ENCODE data around the gene TBX10. TPM values are rescaled to one million over a fixed set of nuclear protein-coding genes. Genes with fewer than 3 reads are reported as not detected.

The TBX10 gene
- total and polyA plus RNA-seq, 2 of the 8 experiments (the other 6 are each of a cell fraction or from before 2014, with no cell fraction given), result 0.09 TPM; not detected in 1

- TF ChIP-seq KDM1A (IDR thresholded peaks at IDR 0.05; ENCODE audit: borderline replicate concordance, low read length) (no peak), SIN3A (conservative IDR thresholded peaks at IDR 0.05 in 1 of 2, IDR thresholded peaks at IDR 0.05 in 1 of 2; ENCODE audit: low read depth in 1 of 2, low read length in 2 of 2) (no peak), FOSL1 (IDR thresholded peaks at IDR 0.05; ENCODE audit: insufficient read depth, low read depth, low read length) (no peak), RBBP5 (IDR thresholded peaks at IDR 0.05; ENCODE audit: borderline replicate concordance, low read depth, low read length) (no peak), TAF7 (optimal IDR thresholded peaks at IDR 0.05; ENCODE audit: borderline replicate concordance, low read depth, low read length) (no peak), YY1 (IDR thresholded peaks at IDR 0.05; ENCODE audit: low read depth, low read length) (no peak), CBX8 (IDR thresholded peaks at IDR 0.05; ENCODE audit: borderline replicate concordance, low read depth, low read length) (no peak)
Observed at GRCh38 chr11:67601098-67601497, 38.5 kb downstream of the TBX10 start (continued).
